HepG2 (cell line): ENCODE measurements around the gene ACBD7. TPM values are rescaled to one million over a fixed set of nuclear protein-coding genes. Genes with fewer than 3 reads are reported as not detected.

Source experiments
- ADNP ChIP-seq: sonication (generic); formaldehyde crosslinking; IDR thresholded peaks from 2 replicates; pipeline ENCODE4 v1.4.0; 2020; ENCODE audit warnings: missing genetic modification reagents
- ARID3A ChIP-seq: IDR thresholded peaks from 2 replicates; pipeline ENCODE4 v1.6.1; 2012; ENCODE audit warnings: low read depth, low read length, improper control_type of control experiment
- FOXK1 ChIP-seq: sonication (generic); formaldehyde crosslinking; IDR thresholded peaks from 2 replicates; pipeline ENCODE4 v1.4.0; 2020; ENCODE audit warnings: low read depth, missing genetic modification reagents, borderline replicate concordance
- JUND ChIP-seq: sonication (generic); formaldehyde crosslinking; IDR thresholded peaks from 2 replicates; pipeline ENCODE4 v1.8.0; 2022; ENCODE audit warnings: mild to moderate bottlenecking, missing genetic modification reagents
- SNAPC5 ChIP-seq: sonication (generic); formaldehyde crosslinking; IDR thresholded peaks from 2 replicates; pipeline ENCODE4 v1.8.1; 2023; ENCODE audit warnings: mild to moderate bottlenecking, missing genetic modification reagents, borderline replicate concordance
- ZBTB8A ChIP-seq: sonication (generic); formaldehyde crosslinking; IDR thresholded peaks from 2 replicates; pipeline ENCODE4 v1.4.0; 2020; ENCODE audit warnings: mild to moderate bottlenecking, low read depth, missing genetic modification reagents, borderline replicate concordance
- ZFP1 ChIP-seq: IDR thresholded peaks from 2 replicates; pipeline ENCODE4 v1.6.1; 2016
- ZFP41 ChIP-seq: sonication (generic); formaldehyde crosslinking; IDR thresholded peaks from 2 replicates; pipeline ENCODE4 v1.4.0; 2020; ENCODE audit warnings: mild to moderate bottlenecking, missing genetic modification reagents, borderline replicate concordance
- ZHX2 ChIP-seq, 2 experiments: sonication (generic) in 1 of 2; formaldehyde crosslinking in 1 of 2; IDR thresholded peaks; 2 replicates each; pipeline versions ENCODE4 v1.6.1 to v1.9.0; 2014 to 2022; ENCODE audit warnings: antibody characterized with exemption in 1 of 2, borderline replicate concordance in 1 of 2, inconsistent platforms in 1 of 2, low read depth in 1 of 2, missing genetic modification reagents in 1 of 2
- ZMYM3 ChIP-seq: sonication (generic); formaldehyde crosslinking; IDR thresholded peaks from 2 replicates; pipeline ENCODE4 v1.5.1; 2020; ENCODE audit warnings: mild to moderate bottlenecking, missing genetic modification reagents
- ZNF331 ChIP-seq: sonication (generic); formaldehyde crosslinking; IDR thresholded peaks from 2 replicates; pipeline ENCODE4 v1.4.0; 2020; ENCODE audit warnings: missing genetic modification reagents
- ZNF772 ChIP-seq: sonication (generic); formaldehyde crosslinking; IDR thresholded peaks from 2 replicates; pipeline ENCODE4 v1.5.0; 2020; ENCODE audit warnings: mild to moderate bottlenecking, missing genetic modification reagents
- ZNF792 ChIP-seq: IDR thresholded peaks from 2 replicates; pipeline ENCODE4 v1.6.1; 2016
- ZNF83 ChIP-seq: sonication (generic); formaldehyde crosslinking; IDR thresholded peaks from 2 replicates; pipeline ENCODE4 v1.4.0; 2020; ENCODE audit warnings: missing genetic modification reagents, mild to moderate bottlenecking, borderline replicate concordance
- ZSCAN21 ChIP-seq: sonication (generic); formaldehyde crosslinking; IDR thresholded peaks from 2 replicates; pipeline ENCODE4 v1.8.0; 2022; ENCODE audit warnings: mild to moderate bottlenecking, missing genetic modification reagents, moderate library complexity, borderline replicate concordance
- polyA plus RNA-seq, 8 experiments: library from polyadenylated mRNA; depleted of rRNA in 3 of 8; stranded (reverse) in 7 of 8; unstranded in 1 of 8; fragments of >200 nt; fragmentation: Illumina TruSeq in 4 of 8; extraction: Trizol in 4 of 8; gene quantifications; 2 replicates each; pipeline versions ENCODE4 v1.2.1 to v1.2.3, GENCODE V29; 2011 to 2016; ENCODE audit warnings: low read depth in 4 of 8, missing spikeins in 1 of 8, mixed read lengths in 1 of 8; ENCODE audit not compliant: insufficient read depth in 1 of 8
- total RNA-seq, 5 experiments: library from RNA; depleted of rRNA; stranded (reverse); fragments of >200 nt; fragmentation: Illumina TruSeq; extraction: Trizol; gene quantifications; 2 replicates each; pipeline ENCODE4 v1.2.3, GENCODE V29; 2016; ENCODE audit warnings: low read depth in 1 of 5
- TF ChIP-seq, protein P1 (sequence below): sonication (generic); formaldehyde crosslinking; IDR thresholded peaks from 2 replicates; pipeline ENCODE4 v1.5.1; 2020; ENCODE audit warnings: mild to moderate bottlenecking, missing genetic modification reagents, moderate library complexity
- TF ChIP-seq, protein P2 (sequence below): sonication (generic); formaldehyde crosslinking; IDR thresholded peaks from 2 replicates; pipeline ENCODE4 v1.4.0; 2020; ENCODE audit warnings: missing genetic modification reagents

The ACBD7 gene
- total and polyA plus RNA-seq, 2 of the 13 experiments (the other 11 are each of a cell fraction or from before 2014, with no cell fraction given): 1.4 to 2.6 TPM

- TF ChIP-seq ZHX2 (IDR thresholded peaks at IDR 0.05; ENCODE audit: low read depth) (no peak; the same call in 1 of the 2 replicates), ZHX2 (CRISPR knock-in tag; IDR thresholded peaks at IDR 0.05; ENCODE audit: borderline replicate concordance) (0 out of 2 replicates have a peak, but pooled peaks have one; percentile 79), ZMYM3 (no peak), ZFP41 (CRISPR knock-in tag) (0 out of 2 replicates have a peak, but pooled peaks have one; percentile 68), FOXK1 (CRISPR knock-in tag) (peak; percentile 67; the same call in 1 of the 2 replicates), ZNF792 (no peak), ZSCAN21 (CRISPR knock-in tag) (peak; percentile 93), JUND (CRISPR knock-in tag) (no peak), ZNF83 (CRISPR knock-in tag) (peak; percentile 42; the same call in 1 of the 2 replicates), ZNF772 (CRISPR knock-in tag) (peak; percentile 93), ZFP1 (CRISPR knock-in tag) (no peak), SNAPC5 (CRISPR knock-in tag) (peak; percentile 91; the same call in 1 of the 2 replicates), ADNP (CRISPR knock-in tag) (no peak), ARID3A (no peak), ZBTB8A (CRISPR knock-in tag) (peak; percentile 80; the same call in 1 of the 2 replicates), ZNF331 (CRISPR knock-in tag) (peak; percentile 27; the same call in 1 of the 2 replicates)
- TF ChIP-seq, protein P1, sequence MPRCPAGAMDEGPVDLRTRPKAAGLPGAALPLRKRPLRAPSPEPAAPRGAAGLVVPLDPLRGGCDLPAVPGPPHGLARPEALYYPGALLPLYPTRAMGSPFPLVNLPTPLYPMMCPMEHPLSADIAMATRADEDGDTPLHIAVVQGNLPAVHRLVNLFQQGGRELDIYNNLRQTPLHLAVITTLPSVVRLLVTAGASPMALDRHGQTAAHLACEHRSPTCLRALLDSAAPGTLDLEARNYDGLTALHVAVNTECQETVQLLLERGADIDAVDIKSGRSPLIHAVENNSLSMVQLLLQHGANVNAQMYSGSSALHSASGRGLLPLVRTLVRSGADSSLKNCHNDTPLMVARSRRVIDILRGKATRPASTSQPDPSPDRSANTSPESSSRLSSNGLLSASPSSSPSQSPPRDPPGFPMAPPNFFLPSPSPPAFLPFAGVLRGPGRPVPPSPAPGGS: peak; percentile 95
- TF ChIP-seq, protein P2, sequence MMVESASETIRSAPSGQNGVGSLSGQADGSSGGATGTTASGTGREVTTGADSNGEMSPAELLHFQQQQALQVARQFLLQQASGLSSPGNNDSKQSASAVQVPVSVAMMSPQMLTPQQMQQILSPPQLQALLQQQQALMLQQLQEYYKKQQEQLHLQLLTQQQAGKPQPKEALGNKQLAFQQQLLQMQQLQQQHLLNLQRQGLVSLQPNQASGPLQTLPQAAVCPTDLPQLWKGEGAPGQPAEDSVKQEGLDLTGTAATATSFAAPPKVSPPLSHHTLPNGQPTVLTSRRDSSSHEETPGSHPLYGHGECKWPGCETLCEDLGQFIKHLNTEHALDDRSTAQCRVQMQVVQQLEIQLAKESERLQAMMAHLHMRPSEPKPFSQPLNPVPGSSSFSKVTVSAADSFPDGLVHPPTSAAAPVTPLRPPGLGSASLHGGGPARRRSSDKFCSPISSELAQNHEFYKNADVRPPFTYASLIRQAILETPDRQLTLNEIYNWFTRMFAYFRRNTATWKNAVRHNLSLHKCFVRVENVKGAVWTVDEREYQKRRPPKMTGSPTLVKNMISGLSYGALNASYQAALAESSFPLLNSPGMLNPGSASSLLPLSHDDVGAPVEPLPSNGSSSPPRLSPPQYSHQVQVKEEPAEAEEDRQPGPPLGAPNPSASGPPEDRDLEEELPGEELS: no peak
These were observed 8.6 kb upstream of the ACBD7 start, which contains the start of gene RPP38 (continued) for GRCh38 chr10:15097011-15097812.
